Stimulated activated CD8-positive, alpha-beta memory T cell treated with anti-CD3 and anti-CD28 coated beads, Interleukin-7, amount 100 ng/mL, for 1 hour (primary cell): ENCODE results near the gene DOHH.
"Not testable (repeated sequence)": the region's sequence is repeated elsewhere in the genome, so short reads cannot be mapped to it uniquely, and the experiment has no call there.

Experiments
- DNase-seq, 2 donors: peaks; one replicate each; pipeline ENCODE4 v3.0.0-alpha.2; 2020; ENCODE audit warnings: low read depth in 2 of 2

Gene DOHH

DNA sequence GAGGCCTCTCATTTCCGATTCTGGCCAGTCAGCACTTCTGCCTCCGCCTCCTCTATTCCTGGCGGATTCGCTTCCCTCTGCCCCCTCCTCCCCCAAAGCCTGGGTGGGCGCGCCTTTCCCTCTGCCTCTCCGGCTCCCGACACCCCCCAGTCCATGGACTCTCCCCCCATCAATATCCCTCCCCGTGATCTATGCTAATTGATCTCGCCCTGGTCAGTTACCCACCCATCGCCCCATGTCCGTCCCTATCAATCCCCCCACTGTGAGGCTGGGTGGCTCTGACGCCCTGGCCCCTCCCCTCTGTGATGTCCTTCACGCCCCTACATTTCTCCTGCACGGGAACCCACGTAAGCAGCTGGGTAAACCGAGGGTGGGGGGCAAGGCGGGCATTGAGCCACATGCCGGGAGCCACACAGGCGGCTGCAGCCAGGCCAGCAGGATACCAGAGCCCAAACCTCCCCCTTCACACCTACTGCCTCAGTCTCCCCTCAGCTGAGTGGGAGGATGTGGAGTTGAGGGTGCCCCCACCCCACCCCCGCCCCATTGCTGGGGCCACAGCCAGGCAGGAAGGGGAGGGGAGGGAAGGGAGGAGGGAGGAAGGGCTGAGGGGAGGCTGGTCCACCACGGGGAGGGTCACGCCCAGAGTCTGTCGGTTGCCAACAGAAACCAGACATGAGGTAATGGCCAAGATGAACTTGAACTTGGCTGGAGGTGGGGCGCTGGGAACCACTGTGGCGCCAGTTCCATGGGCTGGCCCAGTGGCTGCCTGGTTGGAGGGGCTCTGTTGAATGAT lies 41.2 kb downstream of the DOHH start:
- DNase-seq = no peak

DNA sequence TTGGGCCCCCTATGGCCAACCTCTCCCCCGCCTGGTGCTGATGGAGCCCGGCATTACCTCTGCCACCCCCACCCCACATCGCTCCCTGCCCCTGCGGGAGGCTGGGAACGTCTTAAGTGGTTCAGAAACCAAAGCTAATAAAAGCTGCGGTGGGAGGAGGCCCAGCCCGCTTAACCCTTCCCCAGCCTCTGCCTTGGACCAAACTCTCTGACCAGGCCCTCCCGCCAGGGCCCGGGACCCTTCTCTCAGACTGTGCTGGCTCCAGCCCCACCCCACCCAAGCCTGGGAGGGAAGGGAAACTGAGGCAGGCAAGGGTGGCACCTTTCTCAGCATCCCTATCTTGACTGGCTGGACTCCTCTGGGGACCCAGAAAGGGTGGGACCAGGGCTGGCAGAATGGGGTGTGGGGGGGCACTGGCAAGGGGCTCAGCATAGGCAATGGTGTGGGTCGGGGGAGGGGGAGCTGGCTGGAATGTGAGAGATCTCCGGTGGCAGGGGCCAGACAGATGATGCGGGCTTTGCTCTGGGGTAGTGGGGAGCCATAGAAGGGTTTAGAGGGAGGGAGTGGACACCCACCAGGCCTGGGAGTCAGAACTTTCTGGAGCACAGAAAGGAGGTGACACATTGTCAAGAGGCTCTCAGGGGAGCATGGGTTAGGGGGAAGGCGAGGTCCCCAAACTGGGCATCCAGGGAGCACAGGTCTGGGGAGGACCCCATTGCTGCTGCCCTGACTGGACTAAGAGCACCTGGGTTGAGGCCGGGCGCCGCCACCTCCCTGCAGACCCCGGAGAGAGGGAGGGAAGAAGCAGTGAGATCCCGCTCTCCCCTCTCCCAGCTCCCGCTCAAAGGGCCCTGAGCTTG lies 42.0 kb downstream of the DOHH start:
- no peak for DNase-seq

DNA sequence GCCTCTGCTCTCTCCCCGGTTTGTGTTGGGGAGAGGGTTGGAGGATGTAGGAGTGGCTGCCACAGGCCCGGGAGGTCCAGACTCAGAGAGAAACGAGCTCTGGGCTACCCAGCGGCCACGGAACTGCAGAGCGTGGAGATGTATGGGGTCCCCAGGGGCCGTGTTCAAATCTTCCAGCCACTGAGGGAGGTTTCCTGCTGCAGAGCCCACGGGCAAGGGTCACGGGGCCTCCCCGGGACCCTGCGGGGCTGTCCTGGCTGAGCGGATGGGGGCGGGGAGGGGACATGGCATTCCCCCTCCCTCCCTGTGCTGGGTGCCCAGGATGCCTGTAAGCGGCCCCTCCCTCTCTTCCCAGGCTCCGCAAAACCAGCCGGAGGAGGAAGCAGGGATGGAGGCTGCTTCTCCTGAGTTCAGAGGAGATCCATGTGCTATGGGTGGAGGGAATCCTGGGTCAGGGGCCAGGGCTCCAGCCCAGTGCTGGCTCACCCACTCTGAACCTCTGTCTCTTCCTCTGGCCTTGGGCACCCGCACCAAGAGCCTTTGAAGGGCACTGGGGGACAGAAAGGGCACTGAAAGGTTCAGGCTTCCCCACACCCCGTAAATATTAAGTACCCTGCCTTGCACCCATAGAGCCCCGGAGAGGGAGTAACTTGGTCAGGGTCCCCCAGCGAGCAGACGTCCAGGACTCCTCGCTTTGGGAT lies 42.8 kb downstream of the DOHH start:
- DNase-seq = no peak

DNA sequence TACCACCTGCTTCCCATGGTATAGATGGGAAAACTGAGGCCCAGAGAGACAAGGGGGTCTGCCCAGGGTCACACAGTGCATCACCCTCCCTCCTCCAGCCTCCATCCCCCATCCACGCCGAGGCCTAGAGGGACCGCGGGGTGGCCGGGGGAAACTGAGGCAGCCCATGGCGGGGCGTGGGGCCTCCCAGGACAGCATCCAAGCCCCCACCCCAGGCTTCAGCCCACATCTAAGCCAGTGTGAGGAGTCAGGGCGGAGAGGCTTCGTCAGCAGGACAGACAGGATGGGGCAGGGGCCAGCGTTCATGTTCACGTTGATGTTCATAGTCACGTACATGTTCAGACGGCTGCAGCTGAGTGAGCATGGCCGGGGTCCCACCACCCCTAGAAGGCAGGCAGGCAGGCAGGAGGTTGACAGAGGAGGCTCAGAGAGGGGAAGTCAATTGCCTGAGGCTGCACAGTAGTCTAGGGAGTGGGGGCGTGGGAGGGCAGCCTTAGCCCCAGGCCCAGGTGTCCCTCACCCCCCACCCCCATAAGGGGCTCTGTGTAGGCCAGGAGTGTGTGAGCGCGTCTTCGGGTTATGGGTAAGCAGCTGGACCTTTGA lies 43.4 kb downstream of the DOHH start:
- no peak for DNase-seq

DNA sequence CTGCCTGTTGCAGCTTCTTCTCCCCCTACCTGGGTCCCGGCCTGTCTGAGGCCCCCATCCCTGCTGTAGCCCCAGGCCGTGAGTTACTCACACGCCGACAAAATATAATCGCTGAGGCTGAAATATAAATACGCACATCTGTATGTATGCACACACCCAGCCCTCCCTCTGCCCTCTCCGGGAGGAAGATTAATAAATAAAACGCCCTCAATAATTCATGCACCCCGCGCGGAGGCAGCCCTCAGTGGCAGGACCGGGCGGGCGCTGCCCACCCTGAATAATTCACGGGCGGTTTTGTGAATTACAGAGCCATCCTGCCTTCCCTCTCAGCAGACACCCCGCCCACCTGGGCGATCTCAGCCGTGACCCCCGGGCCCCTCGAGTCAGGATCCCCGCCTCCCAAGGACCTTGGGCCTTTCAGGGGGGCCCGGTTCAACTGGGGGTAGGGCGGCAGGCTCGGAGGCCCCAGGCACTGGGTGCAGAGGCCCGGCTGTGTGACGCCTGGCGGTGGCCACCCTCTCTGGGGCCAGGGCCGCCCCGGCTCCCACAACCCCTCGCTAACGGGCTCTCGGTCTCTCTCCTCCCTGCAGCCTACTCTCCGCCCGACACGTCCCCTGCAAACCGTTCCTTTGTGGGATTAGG lies 44.4 kb downstream of the DOHH start:
- no peak for DNase-seq

DNA sequence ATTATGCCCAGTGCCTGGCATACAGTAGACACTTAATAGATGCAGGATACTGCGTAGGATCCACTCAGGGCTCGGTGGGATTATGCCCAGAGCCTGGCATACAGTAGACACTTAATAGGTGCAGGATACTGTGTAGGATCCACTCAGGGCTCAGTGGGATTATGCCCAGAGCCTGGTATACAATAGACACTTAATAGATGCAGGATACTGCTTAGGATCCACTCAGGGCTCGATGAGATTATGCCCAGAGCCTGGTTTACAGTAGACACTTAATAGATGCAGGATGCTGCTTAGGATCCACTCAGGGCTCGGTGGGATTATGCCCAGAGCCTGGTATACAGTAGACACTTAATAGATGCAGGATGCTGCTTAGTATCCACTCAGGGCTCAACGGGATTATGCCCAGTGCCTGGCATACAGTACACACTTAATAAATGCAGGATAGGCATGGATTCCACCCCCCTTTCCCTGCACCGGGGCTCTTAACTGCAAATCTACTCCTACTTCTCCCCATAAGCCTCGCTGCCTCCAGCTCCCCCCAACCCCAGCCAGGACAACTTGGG lies 45.0 kb downstream of the DOHH start:
- no peak for DNase-seq

DNA sequence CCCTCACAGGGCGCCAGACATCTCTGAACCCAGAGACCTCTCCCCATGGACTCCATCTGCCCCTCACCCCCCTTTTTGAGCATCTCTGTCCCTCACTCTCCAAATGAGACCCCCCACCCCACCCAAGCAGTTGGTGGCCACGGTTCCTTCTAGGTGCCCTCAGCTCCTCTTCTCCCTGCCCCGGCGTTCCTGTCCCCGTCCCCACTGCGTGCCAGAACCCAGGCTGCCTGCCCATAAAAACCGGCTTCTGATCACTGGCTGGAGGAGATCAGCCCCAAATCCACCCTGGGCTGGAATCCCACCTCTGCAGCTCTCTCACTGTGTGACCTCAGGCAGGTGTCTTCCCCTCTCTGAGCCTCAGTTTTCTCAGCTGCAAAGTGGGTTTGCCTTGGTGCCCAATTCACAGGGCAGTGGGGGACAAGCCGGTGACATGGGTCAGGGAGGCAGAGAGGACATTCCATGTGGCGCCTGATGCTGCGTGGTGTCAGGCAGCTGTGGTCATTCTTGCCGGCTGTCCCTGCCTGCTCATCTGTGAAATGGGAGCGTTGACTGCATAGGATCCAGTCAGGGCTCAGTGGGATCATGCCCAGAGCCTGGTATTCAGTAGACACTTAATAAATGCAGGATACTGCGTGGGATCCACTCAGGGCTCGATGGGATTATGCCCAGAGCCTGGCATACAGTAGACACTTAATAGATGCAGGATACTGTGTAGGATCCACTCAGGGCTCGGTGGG lies 45.6 kb downstream of the DOHH start:
- no peak for DNase-seq

DNA sequence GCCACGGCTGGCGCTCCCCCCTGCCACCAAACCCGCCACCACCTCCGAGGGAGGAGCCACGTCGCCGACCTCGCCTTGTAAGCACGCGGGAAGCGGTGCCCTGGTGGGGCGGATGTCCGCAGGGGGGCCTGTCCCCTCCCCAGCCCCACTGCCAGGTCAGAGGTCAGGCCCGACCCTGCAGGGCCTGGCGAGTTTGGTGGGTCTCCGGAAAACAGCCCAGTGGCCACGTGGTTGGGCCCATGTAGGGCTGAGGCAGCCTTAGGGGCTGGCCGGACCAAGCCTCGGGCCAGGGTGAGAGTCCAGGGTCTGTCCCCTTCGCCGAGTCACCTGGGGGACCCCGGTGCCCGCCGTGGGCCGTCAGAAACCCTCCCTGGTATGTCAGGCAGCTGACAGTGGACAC lies 46.6 kb downstream of the DOHH start:
- no peak for DNase-seq

DNA sequence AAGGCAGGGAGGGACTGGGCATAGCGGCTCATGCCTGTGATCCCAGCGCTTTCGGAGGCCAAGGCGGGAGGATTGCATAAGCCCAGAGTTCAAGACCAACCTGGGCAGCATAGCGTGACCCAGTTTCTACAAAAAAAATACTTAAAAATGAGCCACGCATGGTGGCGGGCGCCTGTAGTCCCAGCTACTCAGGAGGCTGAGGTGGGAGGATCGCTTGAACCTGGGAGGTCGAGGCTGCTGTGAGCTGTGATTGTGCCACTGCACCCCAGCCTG lies 47.6 kb downstream of the DOHH start:
- not testable (repeated sequence) for DNase-seq

DNA sequence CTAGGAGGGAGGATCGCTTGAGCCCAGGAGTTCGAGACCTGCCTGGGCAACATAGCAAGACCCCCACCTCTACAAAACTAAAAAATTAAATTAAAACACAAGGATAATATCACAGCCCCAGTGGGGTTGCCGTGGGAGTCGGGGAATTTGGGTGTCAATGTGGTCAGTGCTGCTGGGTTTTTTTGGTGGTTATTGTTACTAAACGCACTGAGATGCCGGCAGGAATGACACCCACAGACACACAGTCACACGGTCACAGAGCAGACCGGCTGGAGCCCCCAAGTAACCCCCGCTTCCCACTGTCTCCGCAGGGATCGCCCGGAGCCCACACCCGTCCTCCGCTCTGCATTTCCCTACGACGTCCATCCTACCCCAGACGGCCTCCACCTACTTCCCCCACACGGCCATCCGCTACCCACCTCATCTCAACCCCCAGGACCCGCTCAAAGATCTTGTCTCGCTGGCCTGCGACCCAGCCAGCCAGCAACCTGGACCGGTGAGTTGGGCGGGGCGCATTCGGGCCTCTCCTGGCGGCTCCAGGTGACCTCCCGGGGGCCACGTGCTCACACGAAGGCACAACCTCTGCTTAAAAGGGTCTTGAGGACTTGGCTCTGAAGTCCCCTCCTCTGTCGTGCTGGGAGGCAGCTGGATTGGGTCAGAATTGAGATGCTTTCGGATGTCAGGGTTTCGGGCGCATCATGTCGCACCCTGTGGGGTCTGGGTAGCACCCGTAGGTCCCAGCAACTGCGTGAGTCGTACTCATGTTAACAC lies 48.1 kb downstream of the DOHH start:
- DNase-seq = no peak

DNA sequence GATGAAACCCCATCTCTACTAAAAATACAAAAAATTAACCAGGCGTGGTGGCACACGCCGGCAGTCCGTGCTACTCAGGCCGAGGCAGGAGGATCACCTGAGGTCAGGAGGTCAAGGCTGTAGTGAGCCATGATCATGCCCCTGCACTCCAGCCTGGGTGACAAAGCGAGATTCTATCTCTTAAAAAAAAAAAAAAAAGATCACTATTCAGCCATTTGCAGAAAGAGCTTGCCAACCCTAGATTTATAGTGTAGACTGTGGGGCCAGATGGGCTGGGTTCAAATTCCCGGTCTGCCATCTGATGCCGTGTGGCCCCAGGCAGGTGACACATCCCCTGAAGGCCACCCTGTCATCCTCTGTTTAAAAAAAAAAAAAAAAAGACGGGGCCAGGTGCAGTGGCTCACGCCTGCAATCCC lies 49.0 kb downstream of the DOHH start:
- no peak for DNase-seq

DNA sequence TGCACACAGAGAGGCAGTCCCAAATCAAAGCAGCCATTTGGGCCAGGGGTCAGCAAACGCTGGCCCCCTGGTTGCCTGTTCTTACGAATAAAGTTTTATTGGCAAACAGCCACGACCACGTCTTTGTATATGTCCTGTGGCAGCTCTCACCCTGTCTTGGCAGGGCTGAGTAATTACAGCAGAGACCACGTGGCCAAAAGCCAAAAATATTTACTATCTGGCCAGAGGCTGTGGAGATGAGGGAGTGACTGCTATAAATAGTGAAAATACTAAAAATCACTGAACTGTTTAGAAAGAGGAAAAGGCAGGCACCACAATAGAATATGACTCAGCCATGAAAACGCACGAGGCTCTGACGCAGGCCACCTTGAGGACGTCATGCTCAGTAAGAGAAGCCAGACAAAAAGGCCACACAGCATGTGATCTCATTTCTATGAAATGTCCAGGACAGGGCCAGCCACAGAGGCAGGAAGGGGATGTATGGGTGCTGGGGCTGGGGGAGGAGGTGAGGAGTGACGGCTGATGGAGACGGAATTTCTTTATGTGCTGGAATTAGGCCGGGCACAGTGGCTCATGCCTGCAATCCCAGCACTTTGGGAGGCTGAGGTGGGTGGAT lies 49.6 kb downstream of the DOHH start:
- DNase-seq = no peak

DNA sequence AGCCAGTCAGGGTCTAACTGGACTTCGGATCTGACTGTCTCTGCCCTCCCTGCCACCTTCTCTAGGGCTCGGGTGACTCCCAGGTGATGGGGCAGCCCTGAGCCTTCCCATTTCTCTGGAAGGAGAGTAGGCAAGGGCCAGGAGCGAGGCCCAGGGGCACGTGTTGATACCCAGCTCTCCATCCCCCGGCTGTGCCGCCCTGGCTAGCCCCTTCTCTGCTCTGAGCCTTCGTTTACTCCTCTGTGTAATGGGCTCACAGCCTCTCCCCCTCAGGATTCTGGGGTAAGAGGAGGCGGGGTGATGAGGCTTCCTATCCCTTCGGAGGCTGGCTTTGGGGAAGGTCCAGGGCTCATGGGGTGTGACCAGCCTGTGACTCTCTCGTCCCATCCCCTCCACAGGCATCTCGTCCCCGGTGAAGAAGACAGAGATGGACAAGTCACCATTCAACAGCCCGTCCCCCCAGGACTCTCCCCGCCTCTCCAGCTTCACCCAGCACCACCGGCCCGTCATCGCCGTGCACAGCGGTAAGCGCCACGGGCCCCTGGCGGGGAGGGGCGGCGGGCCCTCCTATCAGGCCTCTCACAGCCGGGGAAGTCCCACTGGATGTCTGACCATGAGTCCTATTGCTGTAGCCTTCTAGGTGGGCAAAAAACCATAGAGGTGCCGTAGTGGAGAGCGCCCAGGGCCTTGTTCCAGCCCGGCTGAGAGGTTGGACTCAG lies 51.7 kb downstream of the DOHH start:
- no peak for DNase-seq

DNA sequence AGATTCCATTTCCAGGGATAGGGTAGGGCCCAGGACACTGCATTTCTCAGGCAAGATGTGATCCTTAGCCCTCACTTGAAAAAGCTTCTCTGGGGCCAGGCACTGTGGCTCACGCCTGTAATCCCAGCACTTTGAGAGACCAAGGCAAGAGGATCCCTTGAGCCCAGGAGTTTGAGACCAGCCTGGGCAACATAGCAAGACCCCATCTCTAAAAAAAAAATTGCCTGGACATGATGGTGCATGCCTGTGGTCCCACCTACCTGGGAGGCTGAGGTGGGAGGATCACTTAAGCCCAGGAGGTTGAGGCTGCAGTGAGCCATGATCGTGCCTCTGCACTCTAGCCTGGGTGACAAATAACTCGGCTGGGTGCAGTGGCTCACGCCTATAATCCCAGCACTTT lies 53.8 kb downstream of the DOHH start:
- not testable (repeated sequence) for DNase-seq

DNA sequence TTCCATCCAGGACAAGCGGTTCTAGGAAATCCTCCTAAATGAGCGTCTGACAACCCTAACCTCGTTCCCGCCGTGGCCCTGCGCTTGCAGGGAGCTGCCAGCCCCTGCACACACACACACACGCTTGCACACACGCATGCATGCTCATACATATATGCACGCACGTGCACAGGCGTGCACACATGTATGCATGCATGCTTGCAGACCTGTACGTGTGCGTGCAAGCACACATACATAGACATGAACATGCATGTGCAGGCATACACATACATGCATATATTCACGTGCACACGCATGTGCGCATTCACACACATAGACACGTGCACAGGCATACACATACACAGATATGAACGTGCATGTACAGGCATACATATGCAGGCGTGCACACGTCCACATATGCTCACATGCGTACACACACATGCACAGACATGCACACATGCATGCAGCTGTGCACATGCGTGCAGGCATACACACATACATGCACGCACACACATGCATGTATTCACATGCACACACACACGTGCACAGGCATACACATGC lies 55.7 kb downstream of the DOHH start:
- DNase-seq = no peak

DNA sequence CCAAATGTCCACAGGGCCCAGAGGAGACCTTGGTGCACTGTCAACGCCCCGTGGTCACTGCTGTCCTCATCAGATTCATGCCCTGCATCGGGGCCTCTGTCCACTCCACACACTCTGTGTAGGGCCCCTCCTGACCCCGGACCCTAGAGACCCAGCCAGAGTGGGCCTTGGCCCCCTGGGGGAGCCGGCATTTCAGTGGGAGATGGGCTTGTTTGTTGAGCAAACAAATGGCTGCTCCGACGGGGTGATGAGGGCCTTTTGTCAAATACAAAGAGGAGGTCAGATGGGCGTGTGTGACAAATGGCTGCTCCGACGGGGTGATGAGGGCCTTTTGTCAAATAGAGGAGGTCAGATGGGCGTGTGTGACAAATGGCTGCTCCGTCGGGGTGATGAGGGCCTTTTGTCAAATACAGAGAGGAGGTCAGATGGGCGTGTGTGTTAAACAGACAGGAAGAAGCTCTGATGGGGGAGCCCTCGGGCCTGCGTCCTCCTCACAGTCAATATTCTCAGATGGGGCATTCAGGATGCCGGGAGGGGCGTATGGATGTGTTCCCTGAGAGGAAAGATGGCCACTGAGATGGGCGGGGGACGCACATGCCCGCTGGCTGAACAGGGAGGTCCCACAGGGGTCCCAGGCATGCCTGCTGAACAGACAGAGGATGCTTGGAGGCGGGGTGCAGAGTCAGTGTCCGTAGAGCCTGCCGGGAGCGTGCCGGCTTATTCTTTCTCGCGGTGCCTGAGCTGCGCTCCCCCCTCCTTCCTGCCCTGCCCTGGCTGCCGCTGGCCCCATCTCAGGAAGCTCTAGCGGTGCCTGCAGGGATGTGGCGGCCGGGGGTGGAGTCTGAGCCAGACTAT lies 56.4 kb downstream of the DOHH start:
- no peak for DNase-seq

DNA sequence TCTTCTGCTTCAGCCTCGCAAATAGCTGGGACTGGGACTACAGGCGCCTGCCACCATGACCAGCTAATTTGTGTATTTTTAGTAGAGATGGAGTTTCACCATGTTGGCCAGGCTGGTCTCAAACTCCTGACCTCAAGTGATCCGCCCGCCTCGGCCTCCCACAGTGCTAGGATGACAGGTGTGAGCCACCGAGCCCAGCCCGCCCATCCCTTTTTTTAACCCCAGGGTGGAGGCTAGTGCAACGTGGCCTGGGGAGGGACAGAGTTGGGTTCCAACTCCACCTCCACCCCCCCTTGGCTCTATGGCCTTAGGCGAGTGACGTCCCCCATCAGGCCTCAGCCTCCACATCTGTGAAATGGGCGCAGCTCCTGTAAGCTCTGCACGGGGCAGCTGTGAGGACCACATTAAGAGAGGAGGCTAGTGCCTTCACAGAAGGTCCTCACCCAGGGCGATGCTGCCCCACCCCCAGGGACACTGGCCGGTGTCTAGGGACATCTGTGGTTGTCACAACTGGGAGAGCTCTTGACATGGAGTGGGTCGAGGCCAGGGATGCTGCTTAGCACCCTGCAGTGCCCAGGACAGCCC lies 57.9 kb downstream of the DOHH start:
- DNase-seq = no peak
